HG02571 (cell line): ENCODE measurements around the gene TTC29.

Experiments
- ATAC-seq: cut with Tn5 transposase; IDR thresholded peaks from one replicate; pipeline ENCODE4 v1.9.1; 2021; ENCODE audit warnings: mild to moderate bottlenecking, moderate library complexity; ENCODE audit not compliant: unreplicated experiment

Gene TTC29, protein sequence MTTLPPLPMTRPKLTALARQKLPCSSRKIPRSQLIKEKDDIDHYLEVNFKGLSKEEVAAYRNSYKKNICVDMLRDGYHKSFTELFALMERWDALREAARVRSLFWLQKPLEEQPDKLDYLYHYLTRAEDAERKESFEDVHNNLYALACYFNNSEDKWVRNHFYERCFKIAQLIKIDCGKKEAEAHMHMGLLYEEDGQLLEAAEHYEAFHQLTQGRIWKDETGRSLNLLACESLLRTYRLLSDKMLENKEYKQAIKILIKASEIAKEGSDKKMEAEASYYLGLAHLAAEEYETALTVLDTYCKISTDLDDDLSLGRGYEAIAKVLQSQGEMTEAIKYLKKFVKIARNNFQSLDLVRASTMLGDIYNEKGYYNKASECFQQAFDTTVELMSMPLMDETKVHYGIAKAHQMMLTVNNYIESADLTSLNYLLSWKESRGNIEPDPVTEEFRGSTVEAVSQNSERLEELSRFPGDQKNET

DNA sequence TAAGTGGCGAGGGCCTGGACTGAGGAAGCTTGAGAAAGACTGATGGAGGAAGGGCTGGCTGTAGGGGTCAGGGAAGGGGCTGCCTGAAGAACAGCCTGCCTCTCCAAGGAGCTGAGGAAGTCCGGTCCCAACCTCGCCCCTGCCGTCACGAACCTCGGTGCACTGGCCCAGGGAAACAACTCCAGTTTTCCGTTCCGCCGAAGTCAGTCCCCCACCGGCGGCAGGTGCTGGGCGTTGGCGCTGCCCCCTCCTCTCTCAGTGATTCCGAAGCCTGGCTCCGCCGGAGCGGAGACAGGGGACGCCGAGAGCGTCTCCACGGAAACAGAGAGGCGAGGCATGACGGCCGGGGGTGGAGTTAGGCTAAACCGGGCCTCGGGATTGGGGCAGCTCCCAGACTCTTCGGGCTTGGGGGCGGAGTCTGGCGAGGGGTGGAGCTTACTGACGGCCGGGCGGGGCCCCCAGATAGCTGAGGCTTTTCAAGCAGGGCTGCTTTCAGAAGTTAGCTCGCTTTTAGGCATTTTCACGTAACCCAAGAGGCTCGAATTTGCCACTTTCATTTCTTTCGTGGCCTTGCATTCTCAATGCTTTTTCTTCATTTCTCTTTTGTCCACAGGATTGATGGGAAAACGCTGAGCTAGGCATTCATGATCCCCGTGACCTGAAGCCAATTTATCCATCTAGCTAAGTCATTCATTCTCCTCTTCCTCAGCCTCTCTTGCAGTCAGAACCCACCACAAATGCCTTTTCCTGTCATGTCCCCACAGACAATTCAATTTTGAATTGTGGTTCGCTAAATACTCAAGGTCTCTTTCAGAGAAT is at the start of gene TTC29:
TTC29 (minus strand) TSS at position 309 of the 819 bp plus-strand sequence. CDS start 5,969 bp downstream, outside the sequence.
- peak; percentile 100 for ATAC-seq

DNA sequence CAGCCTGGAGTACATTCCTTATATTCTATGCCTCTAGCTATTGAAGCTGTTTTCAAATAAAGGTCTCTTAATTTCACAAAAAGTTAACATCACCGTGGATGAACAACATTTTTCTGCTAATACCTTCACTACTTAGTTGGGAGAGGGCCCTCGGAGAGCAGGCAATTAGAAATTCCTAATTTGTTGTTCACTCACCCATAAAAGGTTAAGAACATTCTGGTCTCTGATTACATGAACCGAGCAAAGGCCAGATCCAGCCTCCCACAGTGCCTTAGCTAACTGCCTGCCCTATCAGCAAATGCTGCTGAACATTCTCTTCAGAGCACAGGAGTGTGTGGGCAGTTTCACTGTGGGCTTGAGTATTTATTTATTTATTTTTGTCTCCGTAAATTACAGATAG is 36.0 kb upstream of the TTC29 start:
- ATAC-seq = no peak

DNA sequence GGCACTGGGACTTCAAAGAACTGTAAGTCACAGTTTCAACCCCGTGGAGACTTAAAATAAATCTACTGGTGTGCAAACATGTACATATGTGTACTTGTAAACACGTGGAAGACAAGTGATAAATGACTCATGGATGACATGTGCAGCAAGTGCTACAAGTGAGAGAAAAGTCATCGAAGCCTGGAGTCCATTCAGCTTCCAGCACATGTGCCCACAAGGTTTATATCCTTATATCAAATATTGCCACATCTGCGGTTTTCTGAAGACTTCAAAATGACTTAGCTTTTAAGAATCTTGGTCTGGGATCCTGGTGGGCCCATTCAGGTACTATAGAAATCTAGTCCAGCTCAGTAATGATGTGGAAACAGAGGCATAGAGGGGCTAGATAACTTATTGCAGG is 33.0 kb upstream of the TTC29 start:
- ATAC-seq = no peak

DNA sequence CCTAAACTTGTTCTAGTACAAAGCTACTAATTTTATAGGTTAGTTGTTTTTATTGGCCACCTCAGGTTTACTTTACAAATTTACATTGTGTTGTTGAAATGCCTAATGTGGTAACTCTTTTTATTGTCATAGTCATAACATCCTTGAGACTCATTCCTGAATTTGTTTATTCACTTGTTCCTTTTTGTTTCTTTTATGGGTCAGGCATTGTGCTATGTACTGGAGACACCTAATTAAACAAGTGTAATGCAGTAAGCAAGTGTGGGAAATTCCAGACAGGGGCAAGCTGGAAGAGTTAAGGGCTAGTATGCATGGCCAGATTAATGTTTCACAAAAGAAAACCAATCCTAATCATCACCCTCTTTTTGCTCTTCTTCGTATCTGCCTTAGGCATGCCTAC is 30.5 kb upstream of the TTC29 start:
- no peak for ATAC-seq

DNA sequence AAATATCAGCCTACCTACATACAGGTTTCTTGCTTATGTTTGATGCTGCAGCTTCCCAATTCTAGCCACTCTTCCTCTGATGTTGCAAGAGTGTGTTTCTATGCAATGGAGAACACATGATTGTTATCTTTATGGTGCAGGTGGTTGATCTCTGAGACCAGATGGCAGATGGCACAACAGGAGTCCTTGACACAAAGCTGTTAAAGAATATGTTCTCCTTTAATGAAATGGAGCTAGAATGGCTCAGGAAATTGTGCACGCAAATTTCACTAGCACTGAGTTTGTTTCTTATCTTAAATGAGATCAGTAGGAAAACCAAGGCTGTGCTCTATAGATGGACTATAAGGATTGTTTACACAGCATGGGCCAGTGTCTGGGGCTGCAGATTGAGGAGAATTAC is 29.9 kb upstream of the TTC29 start:
- no peak for ATAC-seq

DNA sequence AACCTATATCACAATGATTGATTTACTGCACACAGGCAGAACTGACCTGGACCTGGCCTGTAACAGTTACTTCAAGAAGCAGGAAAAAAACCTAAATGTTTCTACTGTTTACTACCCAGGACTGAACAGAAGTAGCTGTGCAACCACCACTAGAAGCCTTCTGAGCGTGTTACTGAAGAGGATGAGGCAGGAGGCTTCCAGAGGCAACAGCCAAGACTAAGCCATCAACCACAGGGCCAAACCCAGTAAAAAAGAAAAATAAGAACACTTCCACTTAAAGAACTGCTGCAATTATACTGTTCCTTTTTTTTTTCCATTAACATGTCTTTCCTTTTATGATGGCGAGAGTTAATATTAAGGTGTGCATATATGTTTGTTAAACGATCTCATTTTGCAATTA is 29.4 kb upstream of the TTC29 start:
- no peak for ATAC-seq

DNA sequence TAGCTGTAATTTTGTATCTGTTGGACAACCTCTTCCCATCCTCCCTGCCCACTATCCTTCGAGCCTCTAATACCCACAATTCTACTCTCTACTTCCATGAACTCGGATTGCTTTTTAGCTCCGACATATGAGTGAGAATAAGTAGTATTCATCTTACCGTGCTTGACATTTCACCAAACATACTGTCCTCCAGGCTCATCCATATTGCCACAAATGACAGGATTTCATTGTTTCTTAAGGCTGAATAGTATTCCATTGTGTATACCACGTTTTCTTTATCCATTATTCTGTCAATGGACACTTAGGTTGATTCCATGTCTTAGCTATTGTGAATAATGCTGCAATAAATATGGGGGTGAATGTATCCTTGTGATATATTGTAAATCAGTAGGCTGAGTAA is 26.4 kb upstream of the TTC29 start:
- no peak for ATAC-seq

DNA sequence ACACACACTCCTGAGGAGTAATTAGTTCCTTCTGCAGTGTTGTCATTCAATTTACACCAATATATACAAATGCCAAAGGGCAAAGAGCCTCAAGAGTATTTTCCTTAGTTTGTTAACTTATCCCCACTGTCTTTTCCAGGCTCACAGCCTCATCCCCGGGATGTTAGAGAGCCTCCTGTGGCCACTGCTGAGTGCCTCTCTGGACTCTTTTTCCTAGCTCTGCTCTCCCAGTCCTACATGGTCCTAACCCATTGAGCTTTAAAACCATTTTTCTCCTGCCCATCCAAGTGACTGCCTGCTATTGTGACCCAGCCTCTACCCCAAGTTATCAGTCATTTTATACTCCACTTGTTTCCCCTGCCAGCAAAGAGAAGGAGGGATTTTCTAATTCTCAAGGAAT is 23.5 kb upstream of the TTC29 start:
- ATAC-seq = no peak

DNA sequence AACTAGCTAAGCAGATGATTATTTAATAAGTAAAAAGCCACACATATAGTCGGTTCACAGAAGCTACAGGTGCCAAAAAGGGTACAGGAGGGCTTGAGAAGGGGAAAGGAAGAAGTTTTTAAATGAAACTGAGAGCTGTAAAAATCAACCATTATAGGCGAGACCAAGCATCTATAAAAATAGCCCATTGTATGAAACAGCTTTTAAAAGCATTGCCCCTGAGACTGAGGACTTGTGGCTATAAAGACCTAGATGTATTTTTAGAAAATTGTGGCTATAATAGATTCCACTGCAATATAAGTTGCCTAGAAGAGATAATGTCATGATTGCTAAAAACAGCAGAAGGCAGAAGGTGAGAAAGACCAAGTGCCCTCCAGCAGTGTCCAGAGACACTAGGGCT is 15.0 kb upstream of the TTC29 start:
- no peak for ATAC-seq

DNA sequence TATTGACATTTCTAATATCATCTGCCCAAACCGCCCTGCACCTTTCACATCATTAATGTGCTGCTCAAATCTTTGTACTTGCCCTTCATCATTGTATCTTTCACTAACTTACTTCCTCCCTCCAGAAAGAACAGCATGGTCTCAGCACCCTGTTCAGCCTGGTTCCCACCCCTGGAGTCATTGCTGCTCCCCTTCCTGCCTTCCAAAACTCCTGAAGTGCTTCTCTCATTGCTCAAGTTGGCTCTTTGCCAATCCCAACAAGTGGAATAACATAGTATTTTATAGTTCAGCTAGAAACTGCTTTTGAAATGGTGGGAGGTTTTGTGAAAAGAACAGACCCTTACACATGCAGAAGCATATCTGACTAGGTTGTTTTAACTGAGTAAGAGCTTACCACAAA is 14.0 kb upstream of the TTC29 start:
- ATAC-seq = no peak

DNA sequence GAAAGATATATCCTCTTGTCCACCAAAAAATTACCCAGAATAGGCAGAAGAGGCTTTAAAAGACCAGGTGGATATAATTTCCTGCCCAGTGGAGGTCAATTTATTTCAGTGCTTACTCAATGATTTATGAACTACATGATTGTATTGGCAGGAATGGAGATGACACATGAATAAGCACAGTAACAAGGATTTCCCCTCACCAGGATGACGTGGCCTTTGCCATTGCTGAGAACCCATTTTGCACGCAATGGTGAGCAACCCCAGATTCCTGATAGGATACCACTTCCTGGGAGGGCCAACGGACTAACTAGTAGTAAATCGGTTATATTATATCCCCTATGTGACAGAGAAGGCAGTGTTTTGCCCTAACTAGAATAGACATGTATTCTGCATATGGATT is 11.6 kb upstream of the TTC29 start:
- ATAC-seq = no peak

DNA sequence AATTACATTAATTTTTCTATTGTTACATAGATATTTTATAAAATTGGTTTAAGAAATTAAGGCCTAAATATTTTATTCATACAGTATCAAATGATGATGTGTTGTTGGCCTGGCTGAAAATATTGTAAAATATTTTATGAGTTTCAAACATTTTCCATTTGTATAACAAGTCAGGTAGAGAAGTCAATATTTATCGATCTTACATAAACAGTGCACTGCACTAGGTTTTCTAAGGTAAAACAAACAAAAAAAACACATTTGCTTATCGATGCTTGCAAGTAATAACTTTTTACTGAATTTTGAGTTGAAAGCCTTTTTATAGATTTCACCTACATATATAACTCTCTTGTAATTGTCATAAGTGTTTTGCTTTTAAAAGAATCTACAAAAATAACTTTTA is 7.2 kb upstream of the TTC29 start:
- no peak for ATAC-seq

DNA sequence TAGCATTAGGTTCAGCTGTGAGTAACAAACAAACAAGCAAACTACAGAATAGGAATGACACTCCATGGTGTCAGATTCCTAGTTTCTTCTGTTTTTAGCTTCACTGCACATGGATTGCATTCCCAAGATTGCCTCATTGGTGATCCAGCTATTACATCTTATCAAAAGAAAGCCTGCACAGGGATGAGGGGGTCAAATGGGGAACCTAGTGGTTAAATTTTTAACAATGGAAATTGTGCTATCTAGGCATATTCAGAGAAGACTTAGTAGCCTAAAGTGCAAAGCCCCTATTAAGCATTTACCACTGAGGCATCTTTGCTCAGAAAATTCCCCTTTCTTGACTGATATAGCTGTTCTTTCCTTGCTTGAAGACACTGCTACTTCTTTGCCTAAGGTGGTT is 3.9 kb upstream of the TTC29 start:
- ATAC-seq = no peak

DNA sequence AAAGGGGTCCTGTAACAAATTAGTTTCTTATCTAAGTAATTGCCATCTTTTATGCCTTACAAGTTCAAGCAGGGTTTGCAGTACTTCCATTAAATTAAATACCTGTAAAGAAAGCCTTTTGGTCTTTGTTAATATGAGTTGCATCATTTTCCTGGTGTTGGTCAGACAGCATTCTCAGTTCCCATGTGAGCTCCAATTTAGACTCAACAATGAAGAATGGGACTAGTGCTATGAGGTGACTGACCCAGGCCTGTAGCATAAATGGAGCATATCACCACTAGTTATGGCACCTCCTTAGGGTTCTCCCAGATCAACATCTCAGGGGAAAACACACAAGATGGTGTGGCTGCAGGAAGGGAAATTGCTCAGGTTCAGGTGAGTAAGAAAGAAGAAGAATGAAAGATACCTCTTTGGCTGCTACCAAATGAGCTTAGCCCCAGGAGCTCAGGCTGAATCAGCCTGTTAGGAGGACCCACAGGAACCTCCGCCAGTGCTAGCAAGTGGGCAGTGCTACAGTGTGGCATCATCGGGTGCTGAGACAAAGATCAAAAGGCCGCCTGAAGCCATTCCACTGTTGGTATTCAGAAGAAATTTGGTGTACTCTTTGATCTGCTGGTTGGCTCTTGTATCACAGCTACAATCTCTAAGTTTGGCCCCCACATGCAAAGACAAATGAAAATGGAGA is 1.8 kb downstream of the TTC29 start:
- no peak for ATAC-seq

DNA sequence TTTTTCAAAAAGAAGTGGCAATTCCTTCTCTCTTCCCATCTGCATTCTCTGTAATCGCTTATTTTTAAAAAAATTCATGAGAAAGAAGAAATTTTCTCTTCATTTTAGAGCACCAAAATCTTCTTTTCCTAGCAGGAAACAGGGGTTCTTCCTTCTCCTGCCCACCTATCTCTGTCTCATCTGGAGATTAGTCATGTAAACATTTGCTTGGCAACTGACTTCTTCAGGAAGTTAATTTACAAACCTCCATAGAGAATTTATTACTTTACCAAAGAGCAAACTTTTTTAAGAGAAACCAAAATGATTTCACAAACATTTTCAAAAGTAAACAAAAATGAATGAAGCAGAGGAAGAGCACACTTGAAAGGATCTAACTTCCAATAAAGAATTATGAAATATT is 13.5 kb downstream of the TTC29 start:
- ATAC-seq = no peak

DNA sequence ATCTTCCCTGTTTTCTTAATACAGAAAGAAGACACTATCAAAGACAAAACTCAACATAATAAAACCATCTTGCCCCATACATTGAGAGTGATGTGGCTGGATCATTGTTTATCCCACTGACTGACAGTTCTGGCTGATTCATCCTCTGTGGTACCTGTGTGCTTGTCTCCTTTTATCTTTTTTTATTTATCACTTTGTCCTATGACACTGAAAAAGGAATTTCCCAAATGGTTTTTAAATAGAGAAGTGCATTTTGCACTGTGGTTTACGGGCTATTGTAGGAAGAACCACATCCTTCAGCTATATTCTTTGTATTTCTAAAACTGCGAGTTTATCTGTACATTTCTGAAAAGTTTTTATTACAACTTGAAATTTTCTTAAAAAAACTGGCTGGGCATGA is 15.0 kb downstream of the TTC29 start:
- no peak for ATAC-seq

DNA sequence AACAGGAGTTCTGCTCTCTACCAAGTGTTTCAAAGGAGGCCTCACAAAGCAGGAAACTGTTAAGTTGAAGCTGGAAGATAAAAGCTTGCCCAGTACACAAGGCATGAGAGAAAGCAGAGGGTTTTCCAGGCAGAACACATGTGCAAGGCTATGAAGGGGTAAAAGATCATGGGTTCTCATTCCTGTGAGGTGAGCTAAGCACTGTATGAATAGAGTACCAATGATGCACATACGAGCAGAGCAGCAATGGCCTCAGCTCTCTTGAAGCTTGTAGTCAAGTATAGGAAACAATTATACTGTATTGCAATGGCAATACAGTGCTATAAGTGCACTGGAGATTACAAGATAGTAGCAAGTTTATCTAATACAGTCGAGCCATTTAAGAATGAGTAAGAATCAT is 18.0 kb downstream of the TTC29 start:
- no peak for ATAC-seq

DNA sequence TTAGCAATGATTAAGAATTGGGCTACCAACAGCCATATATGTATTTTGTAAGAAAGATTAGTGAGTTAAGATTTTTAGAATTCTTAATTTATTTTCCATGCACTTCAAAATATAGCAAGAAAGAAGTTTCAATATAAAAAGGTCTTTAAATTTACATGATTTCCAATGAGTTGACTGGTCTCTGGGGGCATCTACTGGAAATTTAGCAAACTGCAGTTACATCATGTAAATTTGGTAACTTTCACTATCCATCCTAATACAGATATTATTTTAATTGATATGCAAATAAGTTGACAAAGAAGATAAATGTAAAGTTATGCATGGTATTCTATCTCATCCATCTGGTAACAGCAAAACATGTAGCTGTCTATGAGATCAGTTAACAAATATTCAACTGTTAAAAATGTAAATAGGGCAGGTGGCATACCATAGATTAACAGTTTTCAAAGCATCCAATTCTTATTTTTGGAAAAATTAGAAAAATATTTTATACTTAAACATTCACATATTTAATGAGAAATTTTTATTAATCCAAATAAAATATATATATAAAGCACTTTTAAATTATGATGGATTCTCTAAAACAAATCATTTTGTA is 29.1 kb downstream of the TTC29 start:
- no peak for ATAC-seq

DNA sequence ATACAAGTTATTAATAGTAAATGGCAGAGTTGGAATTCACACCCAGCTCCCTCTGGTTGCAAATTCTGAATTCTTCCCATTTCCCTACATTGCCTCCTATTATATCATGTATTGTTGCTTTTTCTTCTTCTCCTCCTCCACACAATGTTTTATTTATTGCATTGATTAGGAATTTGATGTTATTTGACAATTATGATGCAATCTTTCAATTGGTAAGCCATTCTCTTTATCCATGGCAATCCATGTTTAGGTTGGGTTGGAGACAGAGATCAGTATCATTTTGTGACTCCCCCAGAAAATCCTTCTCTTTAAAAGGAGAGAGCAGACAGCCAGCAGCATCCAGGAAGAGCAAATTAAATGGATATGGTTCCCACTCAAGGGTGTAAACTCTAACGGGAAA is 30.5 kb downstream of the TTC29 start:
- no peak for ATAC-seq

DNA sequence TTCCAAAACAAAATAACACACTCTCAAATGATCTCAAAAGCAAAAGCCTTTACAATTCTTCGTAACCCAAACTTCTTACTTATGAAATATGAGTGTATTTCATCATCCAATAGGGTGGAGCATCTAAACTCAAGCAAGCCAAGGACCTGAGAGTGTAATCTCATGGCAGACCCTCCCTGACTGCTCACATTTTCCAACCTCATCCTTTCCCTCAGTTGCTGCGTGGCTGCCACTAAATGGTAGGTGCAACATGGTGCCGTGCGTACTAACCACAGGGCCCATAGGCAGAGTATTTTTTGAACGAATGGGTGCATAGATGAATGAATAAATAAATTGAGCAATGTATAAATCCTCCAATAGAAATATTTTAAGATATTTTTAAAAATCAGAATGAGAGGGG is 45.4 kb downstream of the TTC29 start:
- ATAC-seq = no peak

DNA sequence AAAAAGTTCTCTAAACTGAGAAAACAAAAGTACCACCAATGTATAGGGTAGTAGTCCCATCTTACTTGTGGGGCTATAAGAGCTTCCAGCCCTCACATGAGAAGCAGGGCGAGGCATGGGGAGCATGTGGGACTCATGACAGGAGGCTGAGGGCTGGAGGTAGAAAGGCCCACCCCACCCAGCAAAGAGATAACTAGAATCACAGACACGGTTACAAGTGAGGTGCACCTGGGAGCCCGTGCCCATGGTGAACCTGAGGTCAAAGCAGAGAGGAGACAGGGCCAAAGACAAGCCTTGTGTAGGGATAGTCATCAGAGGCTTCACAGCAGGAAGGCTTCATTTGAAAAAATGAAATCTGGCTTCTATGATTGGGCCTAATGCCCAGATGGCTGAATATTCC is 55.4 kb downstream of the TTC29 start:
- ATAC-seq = no peak
